Esophagus mucosa (tissue), 1 donor: ENCODE measurements around the gene PRR12. TPM values are rescaled to one million over a fixed set of nuclear protein-coding genes. Genes with fewer than 3 reads are reported as not detected.

Experiments
- ATAC-seq: fragments of 200-7000 bp; cut with Tn5 transposase; one replicate; pipeline ENCODE4 v1.9.1; 2020
- total RNA-seq: library from RNA; stranded (reverse); gene quantifications from one replicate; pipeline ENCODE4 v1.2.4, GENCODE V29; 2023
- donor health status: DM: yes; HTN: yes; CAD: no.

Gene PRR12
- total RNA-seq, 1 donor from 2014 or later = 11.7 TPM

- ATAC-seq = no peak
Observed at GRCh38 chr19:49669516-49669915, 78.5 kb downstream of the PRR12 start.

- no peak for ATAC-seq
Observed at GRCh38 chr19:49672131-49672919, 81.3 kb downstream of the PRR12 start.

Other genes with a start within 250 kb of the PRR12 start
- gene TEAD2, start 228.8 kb upstream of the PRR12 start, total RNA-seq = 8.0 TPM
- gene DKKL1, start 227.3 kb upstream of the PRR12 start, total RNA-seq = 0.24 TPM
- not detected for gene KASH5, start 202.9 kb upstream of the PRR12 start, total RNA-seq
- gene PTH2, start 167.7 kb upstream of the PRR12 start, total RNA-seq = not detected
- not detected for gene GFY, start 165.8 kb upstream of the PRR12 start, total RNA-seq
- not detected for gene SLC17A7, start 149.7 kb upstream of the PRR12 start, total RNA-seq
- gene PIH1D1, start 139.4 kb upstream of the PRR12 start, total RNA-seq = 53.6 TPM
- 27.2 TPM for gene ALDH16A1, start 138.0 kb upstream of the PRR12 start, total RNA-seq
- 3.3 TPM for gene FLT3LG, start 117.0 kb upstream of the PRR12 start, total RNA-seq
- 2,820 TPM for gene RPL13A, start 103.6 kb upstream of the PRR12 start, total RNA-seq
- gene RPS11, start 94.7 kb upstream of the PRR12 start, total RNA-seq = 1,446 TPM
- 30.4 TPM for gene FCGRT, start 78.5 kb upstream of the PRR12 start, total RNA-seq
- gene RCN3, start 63.2 kb upstream of the PRR12 start, total RNA-seq = 1.8 TPM
- gene NOSIP, start 10.6 kb upstream of the PRR12 start, total RNA-seq = 38.6 TPM
- 13.2 TPM for gene PRRG2, start 9.9 kb upstream of the PRR12 start, total RNA-seq
- 16.4 TPM for gene RRAS, start 49.0 kb downstream of the PRR12 start, total RNA-seq
- gene SCAF1, start 51.0 kb downstream of the PRR12 start, total RNA-seq = 31.0 TPM
- gene IRF3, start 74.7 kb downstream of the PRR12 start, total RNA-seq = 38.6 TPM
- 23.5 TPM for gene BCL2L12, start 74.8 kb downstream of the PRR12 start, total RNA-seq
- 99.0 TPM for gene PRMT1, start 86.1 kb downstream of the PRR12 start, total RNA-seq
- gene ADM5, start 98.4 kb downstream of the PRR12 start, total RNA-seq = 0.92 TPM
- 1.1 TPM for gene CPT1C, start 99.9 kb downstream of the PRR12 start, total RNA-seq
- 0.12 TPM for gene TSKS, start 172.1 kb downstream of the PRR12 start, total RNA-seq
- 54.0 TPM for gene AP2A1, start 175.8 kb downstream of the PRR12 start, total RNA-seq
- gene FUZ, start 222.1 kb downstream of the PRR12 start, total RNA-seq = 8.3 TPM
- gene MED25, start 227.1 kb downstream of the PRR12 start, total RNA-seq = 25.6 TPM